IMR-90 (cell line): ENCODE data around the gene PKP4. TPM values are rescaled to one million over a fixed set of nuclear protein-coding genes. Genes with fewer than 3 reads are reported as not detected.

Source experiments
- ATAC-seq: fragments of 200-7000 bp; cut with Tn5 transposase; 2 replicates; pipeline ENCODE4 v1.9.1; 2020; ENCODE audit warnings: low read depth, mild to moderate bottlenecking, moderate library complexity
- Bru-seq: library from RNA; stranded (reverse); fragments of 400-500 nt; gene quantifications from one replicate; lab custom pipeline; 2021; lab: Mats Ljungman, UMichigan
- BruChase-seq, 2 experiments: library from RNA; stranded (reverse); fragments of 400-500 nt; gene quantifications; one replicate each; lab custom pipeline; 2021; lab: Mats Ljungman, UMichigan
- BruUV-seq: library from RNA; stranded (reverse); fragments of 400-500 nt; replicated peaks from 2 replicates; lab custom pipeline; 2021; lab: Mats Ljungman, UMichigan
- CTCF ChIA-PET: fragments of 300-600 bp; formaldehyde crosslinking; extraction: SDS; loops from one replicate; lab custom pipeline; 2021; ENCODE audit warnings: antibody characterized with exemption; lab: Yijun Ruan, JAX
- POLR2A ChIA-PET: fragments of 300-600 bp; sonication (Branson Sonifier 250); formaldehyde crosslinking; loops from one replicate; lab custom pipeline; 2022; ENCODE audit warnings: antibody characterized with exemption; ENCODE audit not compliant: unreplicated experiment; lab: Charles Lee
- DNase-seq: peaks from one replicate; pipeline ENCODE4 v3.0.0; 2013
- H2AFZ ChIP-seq: replicated peaks from 2 replicates; pipeline ENCODE3; 2013; ENCODE audit warnings: low read length, mild to moderate bottlenecking; ENCODE audit not compliant: poor library complexity
- H2AK5ac ChIP-seq: 2 replicates; pipeline ENCODE4 v1.6.1; 2013; ENCODE audit warnings: low read depth, low read length, inconsistent platforms
- H2AK9ac ChIP-seq: replicated peaks from 2 replicates; pipeline ENCODE3; 2013; ENCODE audit warnings: mild to moderate bottlenecking, low read depth, low read length, moderate library complexity; ENCODE audit not compliant: poor library complexity
- H2BK120ac ChIP-seq: 2 replicates; pipeline ENCODE4 v1.6.1; 2013; ENCODE audit warnings: low read depth, low read length, inconsistent platforms
- H2BK15ac ChIP-seq: 3 replicates; pipeline ENCODE4 v1.6.1; 2013; ENCODE audit warnings: low read depth, low read length, inconsistent platforms
- H2BK20ac ChIP-seq: 2 replicates; pipeline ENCODE4 v1.6.1; 2013; ENCODE audit warnings: low read depth, mild to moderate bottlenecking, inconsistent platforms, low read length, moderate library complexity
- H2BK5ac ChIP-seq: 2 replicates; pipeline ENCODE4 v1.6.1; 2013; ENCODE audit warnings: mild to moderate bottlenecking, low read depth, low read length, inconsistent platforms; ENCODE audit not compliant: poor library complexity, severe bottlenecking
- H3K14ac ChIP-seq: replicated peaks from 2 replicates; pipeline ENCODE4 v1.6.1; 2013; ENCODE audit warnings: low read depth, low read length, inconsistent platforms
- H3K18ac ChIP-seq: 2 replicates; pipeline ENCODE4 v1.6.1; 2013; ENCODE audit warnings: low read depth, low read length, control low read depth
- H3K23ac ChIP-seq: 2 replicates; pipeline ENCODE4 v1.6.1; 2013; ENCODE audit warnings: low read depth, low read length, inconsistent platforms
- H3K27ac ChIP-seq: 2 replicates; pipeline ENCODE4 v1.5.1; 2013; ENCODE audit warnings: mild to moderate bottlenecking, control low read depth, low read length; ENCODE audit not compliant: insufficient read depth
- H3K27me3 ChIP-seq: 2 replicates; pipeline ENCODE4 v1.6.1; 2013; ENCODE audit warnings: low read length; ENCODE audit not compliant: control insufficient read depth, insufficient read depth
- H3K36me3 ChIP-seq: 2 replicates; pipeline ENCODE4 v1.6.1; 2013; ENCODE audit warnings: low read length, mixed read lengths; ENCODE audit not compliant: control insufficient read depth, insufficient read depth
- H3K4ac ChIP-seq: 2 replicates; pipeline ENCODE4 v1.6.1; 2013; ENCODE audit warnings: low read depth, low read length, inconsistent platforms
- H3K4me1 ChIP-seq: 2 replicates; pipeline ENCODE4 v1.6.1; 2013; ENCODE audit warnings: low read length, mixed read lengths; ENCODE audit not compliant: control insufficient read depth, insufficient read depth
- H3K4me2 ChIP-seq: 2 replicates; pipeline ENCODE4 v1.6.1; 2013; ENCODE audit warnings: low read depth, mild to moderate bottlenecking, control low read depth, low read length, moderate library complexity
- H3K4me3 ChIP-seq: 2 replicates; pipeline ENCODE4 v1.5.1; 2013; ENCODE audit warnings: low read depth, mild to moderate bottlenecking, control low read depth, low read length, moderate library complexity; ENCODE audit not compliant: insufficient read depth
- H3K56ac ChIP-seq: 2 replicates; pipeline ENCODE4 v1.6.1; 2013; ENCODE audit warnings: low read length, inconsistent platforms; ENCODE audit not compliant: insufficient read depth; ENCODE audit errors: extremely low read depth
- H3K79me1 ChIP-seq, 2 experiments: 2 replicates each; pipeline ENCODE4 v1.6.1; 2013; ENCODE audit warnings: low read length in 2 of 2, inconsistent platforms in 1 of 2, low read depth in 1 of 2
- H3K9ac ChIP-seq: 2 replicates; pipeline ENCODE4 v1.6.1; 2013; ENCODE audit warnings: low read depth, low read length, control low read depth
- H3K9me1 ChIP-seq: 2 replicates; pipeline ENCODE4 v1.6.1; 2013; ENCODE audit warnings: low read length, inconsistent platforms; ENCODE audit not compliant: insufficient read depth
- H3K9me3 ChIP-seq: 2 replicates; pipeline ENCODE4 v1.6.1; 2013; ENCODE audit warnings: low read length; ENCODE audit not compliant: control insufficient read depth, insufficient read depth
- H4K20me1 ChIP-seq: 2 replicates; pipeline ENCODE4 v1.6.1; 2013; ENCODE audit warnings: low read length, inconsistent platforms; ENCODE audit not compliant: insufficient read depth
- H4K5ac ChIP-seq: 2 replicates; pipeline ENCODE4 v1.6.1; 2013; ENCODE audit warnings: mild to moderate bottlenecking, low read depth, low read length, control low read depth
- H4K8ac ChIP-seq, 2 experiments: 2 replicates each; pipeline ENCODE4 v1.6.1; 2013; ENCODE audit warnings: low read depth in 2 of 2, low read length in 2 of 2, control low read depth in 1 of 2, inconsistent platforms in 1 of 2
- H4K91ac ChIP-seq: 2 replicates; pipeline ENCODE4 v1.6.1; 2013; ENCODE audit warnings: low read depth, low read length, inconsistent platforms; ENCODE audit not compliant: insufficient read depth
- ELK1 ChIP-seq: fragments of 150-350 bp; IDR thresholded peaks from 2 replicates; pipeline ENCODE4 v1.6.1; 2016; ENCODE audit warnings: low read depth, mild to moderate bottlenecking, low read length, moderate library complexity, borderline replicate concordance
- FOS ChIP-seq: fragments of 150-350 bp; IDR thresholded peaks from 2 replicates; pipeline ENCODE4 v1.6.1; 2016; ENCODE audit warnings: low read depth, low read length
- MAFK ChIP-seq: IDR thresholded peaks from 2 replicates; pipeline ENCODE4 v1.6.1; 2012; ENCODE audit warnings: low read depth, low read length, improper control_type of control experiment
- MAZ ChIP-seq: IDR thresholded peaks from 2 replicates; pipeline ENCODE4 v1.6.1; 2012; ENCODE audit warnings: low read depth, mild to moderate bottlenecking, low read length, improper control_type of control experiment, moderate library complexity, borderline replicate concordance
- MXI1 ChIP-seq: IDR thresholded peaks from 2 replicates; pipeline ENCODE4 v1.6.1; 2012; ENCODE audit warnings: low read depth, mild to moderate bottlenecking, low read length, moderate library complexity, borderline replicate concordance
- POLR2A ChIP-seq: IDR thresholded peaks from 2 replicates; pipeline ENCODE4 v1.6.1; 2012; ENCODE audit warnings: mild to moderate bottlenecking, low read depth, low read length
- RAD21 ChIP-seq: IDR thresholded peaks from 2 replicates; pipeline ENCODE4 v1.6.1; 2012; ENCODE audit warnings: low read length, improper control_type of control experiment
- SMC3 ChIP-seq: fragments of 150-350 bp; IDR thresholded peaks from 2 replicates; pipeline ENCODE4 v1.6.1; 2016; ENCODE audit warnings: low read depth, mild to moderate bottlenecking, antibody characterized with exemption, low read length, moderate library complexity
- WGBS, 2 experiments: methylation state at CpG; one replicate each; pipeline versions ENCODE4 v1.1.5 to v1.1.7; 2013; ENCODE audit warnings: missing lambda C conversion rate in 2 of 2; ENCODE audit not compliant: insufficient read length in 1 of 2; ENCODE audit errors: extremely low coverage in 2 of 2; 5-methylcytosine and 5-hydroxymethylcytosine counted together
- dilution Hi-C: fragments of 300-500 bp; cut with HindIII; formaldehyde crosslinking; loops from one replicate; pipeline ENCODE4 v1.14.3; 2018; ENCODE audit warnings: low sequenced_read_pairs; ENCODE audit not compliant: unreplicated experiment
- in situ Hi-C: fragments of 300-500 bp; cut with MboI; formaldehyde crosslinking; loops from 3 replicates; pipeline ENCODE4 v1.14.3; 2019; ENCODE audit warnings: low sequenced_read_pairs, inconsistent platforms, mixed read lengths
- intact Hi-C: fragments of 100-400 bp; cut with micrococcal nuclease; formaldehyde crosslinking; loops from 2 replicates; pipeline ENCODE4 v1.10.0; 2022
- long read RNA-seq: library from polyadenylated mRNA; unstranded; transcript quantifications from one replicate; pipeline ENCODE4 v2.0.0, GENCODE V29; 2021; ENCODE audit not compliant: unreplicated experiment
- polyA plus RNA-seq, 3 experiments: library from polyadenylated mRNA; depleted of rRNA; stranded (reverse); fragments of >200 nt; gene quantifications; 2 replicates each; pipeline ENCODE4 v1.2.3, GENCODE V29; 2012; ENCODE audit warnings: low replicate concordance in 1 of 3
- total RNA-seq: library from RNA; depleted of rRNA; stranded (reverse); fragments of >200 nt; gene quantifications from 2 replicates; pipeline ENCODE4 v1.2.3, GENCODE V29; 2012; rRNA removed
- TF ChIP-seq, protein P1 (sequence below): conservative IDR thresholded peaks from 2 replicates; pipeline ENCODE4 v1.5.1; 2012; ENCODE audit warnings: mild to moderate bottlenecking, low read depth, low read length, improper control_type of control experiment
- TF ChIP-seq, protein P2 (sequence below): fragments of 150-350 bp; IDR thresholded peaks from 2 replicates; pipeline ENCODE4 v1.6.1; 2017; ENCODE audit warnings: mild to moderate bottlenecking, antibody characterized with exemption, low read length, low read depth

PKP4 gene
- total RNA-seq (37.5 and 37.8 TPM in 2 replicates), polyA plus RNA-seq (2012; rRNA removed) (18.6 and 20.1 TPM in 2 replicates), Bru-seq, nascent RNA (percentile 86 among the genes with signal in this experiment), BruChase-seq, experiment 1, labeled RNA remaining after a 6-hour chase (percentile 65 among the genes with signal in this experiment), BruChase-seq, experiment 2, labeled RNA remaining after a 2-hour chase (percentile 69 among the genes with signal in this experiment)
- polyA plus RNA-seq (2012; cell fraction: cytosol; rRNA removed) = 7.9 and 9.2 TPM in 2 replicates
- 33.8 and 61.9 TPM in 2 replicates for polyA plus RNA-seq (2012; cell fraction: nucleus; rRNA removed; ENCODE audit: low replicate concordance)
- long read RNA-seq, partial matches to known transcripts = 22 of 37 reads
- long read RNA-seq, other reads (novel, unspliced or antisense) = 15 of 37 reads

DNA sequence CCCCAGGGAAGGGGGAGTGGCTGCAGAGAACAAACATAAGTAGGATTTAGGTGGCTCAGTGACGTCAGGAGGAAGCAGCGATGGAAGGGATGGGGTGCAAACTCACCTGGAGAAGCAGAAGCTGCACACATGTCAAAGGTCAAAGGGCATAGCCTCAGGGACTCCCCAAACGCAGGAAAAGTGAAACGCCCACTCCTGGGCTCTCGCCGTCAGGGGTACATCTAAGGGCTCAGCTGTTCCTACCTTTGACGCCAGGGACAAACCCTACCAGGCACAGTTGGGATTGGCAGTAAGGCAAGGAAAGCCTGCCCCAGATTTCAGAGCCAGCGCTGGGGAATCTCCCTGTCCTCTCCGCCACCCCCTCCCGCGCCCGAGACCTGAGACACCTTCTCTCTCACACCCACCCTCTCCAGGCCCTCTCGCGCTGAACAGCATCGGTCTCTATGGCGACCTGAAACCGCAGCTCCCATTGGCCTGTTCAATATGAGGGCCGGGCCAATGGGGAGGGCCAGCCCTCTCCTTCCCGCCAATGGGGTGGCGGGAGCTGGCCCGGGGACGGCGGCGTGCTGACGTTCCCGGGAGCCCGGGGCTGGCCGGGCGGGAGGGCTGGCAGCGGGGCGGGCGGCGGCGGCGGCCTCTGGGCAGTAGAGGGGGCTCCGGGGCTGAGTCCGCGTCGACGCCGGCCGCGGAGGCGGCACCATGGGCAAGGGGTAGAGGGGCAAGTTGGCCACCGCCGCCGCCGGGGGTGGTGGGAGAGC, at the start of gene PKP4, which contains the start of gene CCDC148:
TSS of gene PKP4 (plus strand) at position 644 of the 758 bp plus-strand sequence. CDS start 76,233 bp downstream, outside the sequence.
TSS of gene CCDC148 (minus strand) at position 445 of the 758 bp plus-strand sequence. CDS start at position 131, 314 bp downstream.
- WGBS, 2 experiments = 0% methylated on average over 11 of the region's 48 CpGs; no CpG with 5 or more reads in 1 of the 2 experiments

More for the DNA sequence above, at the start of gene PKP4, which contains the start of gene CCDC148:
- dilution Hi-C loops = no loop called here
- Histone ChIP-seq H3K9ac (peak within 1 kb of the TSS; percentile 71), H3K27ac (peak within 1 kb of the TSS; percentile 76), H3K79me1 (peaks cover 6 to 28% of the 10 kb centered on the region in 2 experiments; a peak in 3 of 4 replicates), H3K9me1 (no peaks in the 10 kb centered on the region), H3K9me3 (no peaks in the 10 kb centered on the region), H2BK20ac (0 out of 2 replicates have a peak within 1 kb of the TSS, but pooled peaks have one; percentile 10), H2BK120ac (peak within 1 kb of the TSS; percentile 73; the same call in 1 of the 2 replicates), H3K4me1 (peaks cover 2% of the 10 kb centered on the region), H2BK5ac (peak within 1 kb of the TSS; percentile 80), H3K18ac (no peak within 1 kb of the TSS), H2BK15ac (no peak within 1 kb of the TSS; the same call in 2 of the 3 replicates), H3K14ac (0 out of 2 replicates have a peak within 1 kb of the TSS, but pooled peaks have one; percentile 44), H3K4me3 (peak within 1 kb of the TSS; percentile 90), H2AK5ac (no peak within 1 kb of the TSS), H3K27me3 (peaks cover 4% of the 10 kb centered on the region; the same call in 1 of the 2 replicates), H4K91ac (peak within 1 kb of the TSS; percentile 39), H3K4me2 (peak within 1 kb of the TSS; percentile 94), H3K56ac (peak within 1 kb of the TSS; percentile 47), H4K20me1 (peaks cover 21% of the 10 kb centered on the region), H2AFZ (peak within 1 kb of the TSS; percentile 96), H4K8ac (peak within 1 kb of the TSS; percentile 33 to 62; a peak in 1 of 4 replicates), H2AK9ac (peak within 1 kb of the TSS; percentile 95), H4K5ac (no peak within 1 kb of the TSS), H3K23ac (peak within 1 kb of the TSS; percentile 63), H3K36me3 (no peaks in the 10 kb centered on the region), H3K4ac (peak within 1 kb of the TSS; percentile 75)
- ATAC-seq = peak; percentile 92
- intact Hi-C loops = loop anchor here (2.0 to 10.0 kb wide), 9 partner anchors 42 to 672 kb away; no protein-coding TSS in a partner anchor
- no TSS peak for BruUV-seq
- TF ChIP-seq POLR2A (0 out of 2 replicates have a peak, but pooled peaks have one; percentile 17), SMC3 (no peak), MAFK (no peak), MAZ (peak; percentile 51; the same call in 1 of the 2 replicates), RAD21 (peak; percentile 4; the same call in 1 of the 2 replicates), MXI1 (peak; percentile 71; the same call in 1 of the 2 replicates), ELK1 (no peak), FOS (peak; percentile 41; the same call in 1 of the 2 replicates)
- TF ChIP-seq, protein P1, sequence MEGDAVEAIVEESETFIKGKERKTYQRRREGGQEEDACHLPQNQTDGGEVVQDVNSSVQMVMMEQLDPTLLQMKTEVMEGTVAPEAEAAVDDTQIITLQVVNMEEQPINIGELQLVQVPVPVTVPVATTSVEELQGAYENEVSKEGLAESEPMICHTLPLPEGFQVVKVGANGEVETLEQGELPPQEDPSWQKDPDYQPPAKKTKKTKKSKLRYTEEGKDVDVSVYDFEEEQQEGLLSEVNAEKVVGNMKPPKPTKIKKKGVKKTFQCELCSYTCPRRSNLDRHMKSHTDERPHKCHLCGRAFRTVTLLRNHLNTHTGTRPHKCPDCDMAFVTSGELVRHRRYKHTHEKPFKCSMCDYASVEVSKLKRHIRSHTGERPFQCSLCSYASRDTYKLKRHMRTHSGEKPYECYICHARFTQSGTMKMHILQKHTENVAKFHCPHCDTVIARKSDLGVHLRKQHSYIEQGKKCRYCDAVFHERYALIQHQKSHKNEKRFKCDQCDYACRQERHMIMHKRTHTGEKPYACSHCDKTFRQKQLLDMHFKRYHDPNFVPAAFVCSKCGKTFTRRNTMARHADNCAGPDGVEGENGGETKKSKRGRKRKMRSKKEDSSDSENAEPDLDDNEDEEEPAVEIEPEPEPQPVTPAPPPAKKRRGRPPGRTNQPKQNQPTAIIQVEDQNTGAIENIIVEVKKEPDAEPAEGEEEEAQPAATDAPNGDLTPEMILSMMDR = peak; percentile 33
- TF ChIP-seq, protein P2, sequence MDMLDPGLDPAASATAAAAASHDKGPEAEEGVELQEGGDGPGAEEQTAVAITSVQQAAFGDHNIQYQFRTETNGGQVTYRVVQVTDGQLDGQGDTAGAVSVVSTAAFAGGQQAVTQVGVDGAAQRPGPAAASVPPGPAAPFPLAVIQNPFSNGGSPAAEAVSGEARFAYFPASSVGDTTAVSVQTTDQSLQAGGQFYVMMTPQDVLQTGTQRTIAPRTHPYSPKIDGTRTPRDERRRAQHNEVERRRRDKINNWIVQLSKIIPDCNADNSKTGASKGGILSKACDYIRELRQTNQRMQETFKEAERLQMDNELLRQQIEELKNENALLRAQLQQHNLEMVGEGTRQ = no peak; the same call in 1 of the 2 replicates
- POLR2A ChIA-PET = interaction anchor here (0.6 kb wide), 1 partner anchor 403 kb away, joined by 3 read pairs; no protein-coding TSS in a partner anchor
- in situ Hi-C loops = loop anchor here (10.0 kb wide), 1 partner anchor 288 kb away; no protein-coding TSS in a partner anchor
- peak; percentile 89 for DNase-seq
- CTCF ChIA-PET = interaction anchor here (0.6 to 2.5 kb wide), 3 partner anchors 16 to 289 kb away, joined by 3 to 11 read pairs (median 7); no protein-coding TSS in a partner anchor
